HG03159 (cell line): ENCODE measurements around the gene TOB1.

ENCODE experiments used
- ATAC-seq: cut with Tn5 transposase; IDR thresholded peaks from one replicate; pipeline ENCODE4 v1.9.1; 2021; ENCODE audit warnings: mild to moderate bottlenecking, moderate library complexity; ENCODE audit not compliant: unreplicated experiment

The TOB1 gene

GRCh38 chr17:50866261-50866949 lies at the start of gene TOB1:
Gene TOB1 (minus strand): TSS chr17:50866354. CDS start chr17:50864017, 2,337 bp downstream.
- peak; percentile 63 for ATAC-seq

GRCh38 chr17:50914505-50915063 lies 48.4 kb upstream of the TOB1 start:
- no peak for ATAC-seq

GRCh38 chr17:50913120-50913519 lies 47.0 kb upstream of the TOB1 start:
- ATAC-seq, result no peak

GRCh38 chr17:50911890-50912289 lies 45.7 kb upstream of the TOB1 start:
- ATAC-seq, result no peak

- ATAC-seq, result no peak
Observed at GRCh38 chr17:50911450-50911849, 45.3 kb upstream of the TOB1 start.

- ATAC-seq, result no peak
Observed at GRCh38 chr17:50909765-50910605, 43.8 kb upstream of the TOB1 start.

- ATAC-seq, result no peak
Observed at GRCh38 chr17:50908860-50909764, 43.0 kb upstream of the TOB1 start.

- ATAC-seq, result no peak
Observed at GRCh38 chr17:50908140-50908859, 42.1 kb upstream of the TOB1 start.

GRCh38 chr17:50906443-50906842 lies 40.3 kb upstream of the TOB1 start:
- no peak for ATAC-seq

GRCh38 chr17:50905460-50905803 lies 39.3 kb upstream of the TOB1 start:
- no peak for ATAC-seq

- no peak for ATAC-seq
Observed at GRCh38 chr17:50904518-50905459, 38.6 kb upstream of the TOB1 start.

GRCh38 chr17:50903604-50904517 lies 37.7 kb upstream of the TOB1 start:
- ATAC-seq, result no peak

- no peak for ATAC-seq
Observed at GRCh38 chr17:50902372-50903353, 36.5 kb upstream of the TOB1 start.

- no peak for ATAC-seq
Observed at GRCh38 chr17:50900383-50900892, 34.3 kb upstream of the TOB1 start.

GRCh38 chr17:50899559-50900319 lies 33.6 kb upstream of the TOB1 start:
- no peak for ATAC-seq

GRCh38 chr17:50899005-50899460 lies 32.9 kb upstream of the TOB1 start:
- ATAC-seq, result no peak
